Activated CD4-positive, CD25-positive, alpha-beta regulatory T cell treated with anti-CD3 and anti-CD28 coated beads, Interleukin-2, amount 50 U/mL, for 72 hours (primary cell): ENCODE measurements around the gene CERS6.

ENCODE experiments used
- DNase-seq: peaks from one replicate; pipeline ENCODE4 v3.0.0; 2021

The CERS6 gene

GRCh38 chr2:168608796-168609195 lies 152.7 kb downstream of the CERS6 start:
- DNase-seq: no peak

GRCh38 chr2:168611091-168611490 lies 155.0 kb downstream of the CERS6 start:
- no peak for DNase-seq

GRCh38 chr2:168611896-168612650 lies 156.0 kb downstream of the CERS6 start:
- no peak for DNase-seq

GRCh38 chr2:168612719-168613118 lies 156.6 kb downstream of the CERS6 start:
- DNase-seq: no peak

- no peak for DNase-seq
These were observed 157.5 kb downstream of the CERS6 start for GRCh38 chr2:168613551-168613950.

GRCh38 chr2:168614172-168615018 lies 158.3 kb downstream of the CERS6 start:
- no peak for DNase-seq

- DNase-seq: no peak
These were observed 164.5 kb downstream of the CERS6 start for GRCh38 chr2:168620554-168620953.

- DNase-seq: no peak
These were observed 166.5 kb downstream of the CERS6 start for GRCh38 chr2:168622559-168622958.

- DNase-seq: no peak
These were observed 168.0 kb downstream of the CERS6 start for GRCh38 chr2:168624028-168624427.

- DNase-seq: no peak
These were observed 170.0 kb downstream of the CERS6 start for GRCh38 chr2:168626096-168626495.

- no peak for DNase-seq
These were observed 170.6 kb downstream of the CERS6 start for GRCh38 chr2:168626647-168627046.

- no peak for DNase-seq
These were observed 176.6 kb downstream of the CERS6 start for GRCh38 chr2:168632709-168633121.

GRCh38 chr2:168633200-168633599 lies 177.1 kb downstream of the CERS6 start:
- DNase-seq: no peak

GRCh38 chr2:168633895-168634294 lies 177.8 kb downstream of the CERS6 start:
- no peak for DNase-seq

GRCh38 chr2:168635065-168635577 lies 179.0 kb downstream of the CERS6 start:
- no peak for DNase-seq

- no peak for DNase-seq
These were observed 182.9 kb downstream of the CERS6 start for GRCh38 chr2:168639018-168639417.

GRCh38 chr2:168639441-168639898 lies 183.4 kb downstream of the CERS6 start:
- no peak for DNase-seq

GRCh38 chr2:168640039-168640438 lies 184.0 kb downstream of the CERS6 start:
- DNase-seq: no peak

- no peak for DNase-seq
These were observed 185.6 kb downstream of the CERS6 start for GRCh38 chr2:168641636-168642035.

GRCh38 chr2:168642873-168643272 lies 186.8 kb downstream of the CERS6 start:
- no peak for DNase-seq

- no peak for DNase-seq
These were observed 187.9 kb downstream of the CERS6 start for GRCh38 chr2:168643979-168644378.

GRCh38 chr2:168645696-168646338 lies 189.7 kb downstream of the CERS6 start:
- no peak for DNase-seq

- no peak for DNase-seq
These were observed 193.0 kb downstream of the CERS6 start for GRCh38 chr2:168649105-168649504.
